ENCODE results near the gene DHRS1. TPM values are rescaled to one million over a fixed set of nuclear protein-coding genes. Genes with fewer than 3 reads are reported as not detected.
A peak's percentile ranks its signal among the peaks of the same experiment; 100 is the strongest.

DHRS1 gene
- total and polyA plus RNA-seq, 2 donors, result 10.2 to 59.6 TPM

DNA sequence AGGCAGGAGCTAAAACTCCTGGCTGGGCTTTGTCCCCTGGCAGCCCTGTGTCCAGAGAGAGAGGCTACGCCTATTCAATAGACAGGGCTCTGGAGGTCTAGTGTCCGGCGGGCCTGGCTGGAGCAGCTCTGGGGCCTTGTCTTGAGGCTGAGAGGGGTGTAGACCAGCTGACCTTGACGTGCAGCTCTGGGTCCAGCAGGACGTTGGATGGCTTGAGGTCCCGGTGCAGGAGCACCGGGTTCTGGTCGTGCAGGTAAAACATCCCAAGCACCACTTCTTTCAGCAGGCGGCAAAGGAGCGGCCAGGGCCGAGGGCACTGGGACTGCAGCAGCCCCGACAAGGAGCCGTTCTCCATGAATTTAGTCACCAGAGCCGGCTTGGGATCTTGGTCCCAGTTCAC, 39.3 kb upstream of the DHRS1 start:
- Histone ChIP-seq H3K27ac (ENCODE audit: low read depth in 1 of 2, low read length in 1 of 2) (no peak overlapping the region), H3K36me3 (ENCODE audit: control insufficient read depth in 2 of 2, insufficient read depth in 2 of 2, low read length in 1 of 2) (peaks cover 0 to 13% of the 10 kb centered on the region in 2 donors), H3K4me3 (ENCODE audit: low read length in 2 of 2) (peak overlapping the region; percentile 62 to 76), H3K27me3 (ENCODE audit: control insufficient read depth in 2 of 2, insufficient read depth in 1 of 2, low read length in 1 of 2) (peaks cover 32 to 75% of the 10 kb centered on the region in 2 donors), H3K9me3 (ENCODE audit: control insufficient read depth in 2 of 2, insufficient read depth in 1 of 2, low read length in 1 of 2) (peaks cover 0 to 8% of the 10 kb centered on the region in 2 donors), H3K4me1 (ENCODE audit: control insufficient read depth in 2 of 2, insufficient read depth in 2 of 2, low read length in 2 of 2) (peaks cover 9 to 29% of the 10 kb centered on the region in 2 donors)
- no peak for DNase-seq (ENCODE audit: low read depth in 6 of 9, low spot score in 9 of 9)
- 91% methylated on average over 14 of the region's 14 CpGs for WGBS

DNA sequence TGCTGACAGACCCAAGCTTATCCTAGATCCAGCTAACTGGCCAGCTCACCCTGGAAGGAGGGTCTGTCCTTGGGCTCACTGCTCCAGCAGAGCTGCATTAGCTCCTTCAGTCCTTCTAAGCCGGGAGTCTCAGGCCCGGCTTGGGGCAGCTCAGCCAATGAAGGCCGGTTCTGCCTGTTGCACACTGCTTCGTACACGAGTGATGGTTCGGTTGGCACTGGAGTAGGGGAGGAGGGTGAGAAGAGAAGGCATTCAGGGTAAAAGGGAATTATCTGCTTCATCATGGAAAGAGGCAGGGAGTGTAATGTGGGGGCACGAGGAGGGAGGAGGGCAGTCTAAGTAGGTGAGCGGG, 38.2 kb upstream of the DHRS1 start:
- H3K4me3 ChIP-seq (ENCODE audit: low read length in 2 of 2), result no peak overlapping the region
- peaks cover 11 to 37% of the 10 kb centered on the region in 2 donors for H3K4me1 ChIP-seq (ENCODE audit: control insufficient read depth in 2 of 2, insufficient read depth in 2 of 2, low read length in 2 of 2)
- H3K27ac ChIP-seq (ENCODE audit: low read depth in 1 of 2, low read length in 1 of 2), result no peak overlapping the region
- peaks cover 0 to 13% of the 10 kb centered on the region in 2 donors for H3K36me3 ChIP-seq (ENCODE audit: control insufficient read depth in 2 of 2, insufficient read depth in 2 of 2, low read length in 1 of 2)
- DNase-seq (ENCODE audit: low read depth in 6 of 9, low spot score in 9 of 9), result no peak
- peaks cover 0 to 8% of the 10 kb centered on the region in 2 donors for H3K9me3 ChIP-seq (ENCODE audit: control insufficient read depth in 2 of 2, insufficient read depth in 1 of 2, low read length in 1 of 2)
- H3K27me3 ChIP-seq (ENCODE audit: control insufficient read depth in 2 of 2, insufficient read depth in 1 of 2, low read length in 1 of 2), result peaks cover 41 to 84% of the 10 kb centered on the region in 2 donors
- 97% methylated on average over 8 of the region's 8 CpGs for WGBS

DNA sequence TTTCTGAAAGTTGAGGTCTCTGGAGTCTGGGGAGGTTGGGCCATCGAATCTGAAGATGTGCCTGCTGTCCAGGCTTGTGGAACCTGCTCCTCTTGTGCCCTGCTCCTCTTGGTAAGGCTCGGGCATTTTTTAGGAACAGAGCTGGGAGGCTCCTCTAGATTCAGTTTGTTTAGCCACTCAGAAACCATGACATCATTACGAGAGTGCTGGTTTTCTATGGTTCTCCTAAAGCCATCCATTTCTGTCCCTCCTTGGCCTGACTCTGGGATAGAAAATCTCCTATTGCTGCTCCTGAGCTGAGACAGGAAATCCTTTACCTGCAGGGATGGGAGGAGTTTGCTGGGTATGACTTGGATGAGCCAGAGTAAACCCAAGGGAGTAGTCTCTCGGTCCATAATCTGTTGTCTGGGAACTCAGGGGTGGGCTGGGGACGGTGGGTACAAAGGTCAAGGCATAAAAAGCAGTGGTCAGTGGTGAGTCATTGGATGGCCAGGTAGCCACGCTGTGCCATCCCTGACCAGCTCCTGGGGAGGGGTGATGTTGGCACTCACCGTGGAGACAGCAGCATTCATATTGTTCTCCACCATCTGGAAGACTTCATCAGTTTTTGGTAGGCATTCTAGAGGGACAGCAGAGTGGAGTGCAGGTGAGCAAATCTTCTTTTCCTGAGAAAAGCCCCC, 37.7 kb upstream of the DHRS1 start:
- Histone ChIP-seq H3K4me1 (ENCODE audit: control insufficient read depth in 2 of 2, insufficient read depth in 2 of 2, low read length in 2 of 2) (peaks cover 11 to 43% of the 10 kb centered on the region in 2 donors), H3K27ac (ENCODE audit: low read depth in 1 of 2, low read length in 1 of 2) (no peak overlapping the region), H3K9me3 (ENCODE audit: control insufficient read depth in 2 of 2, insufficient read depth in 1 of 2, low read length in 1 of 2) (peaks cover 0 to 8% of the 10 kb centered on the region in 2 donors), H3K4me3 (ENCODE audit: low read length in 2 of 2) (no peak overlapping the region), H3K36me3 (ENCODE audit: control insufficient read depth in 2 of 2, insufficient read depth in 2 of 2, low read length in 1 of 2) (peaks cover 0 to 13% of the 10 kb centered on the region in 2 donors), H3K27me3 (ENCODE audit: control insufficient read depth in 2 of 2, insufficient read depth in 1 of 2, low read length in 1 of 2) (peaks cover 46 to 87% of the 10 kb centered on the region in 2 donors)
- no peak for DNase-seq (ENCODE audit: low read depth in 6 of 9, low spot score in 9 of 9)
- 97% methylated on average over 7 of the region's 7 CpGs for WGBS

DNA sequence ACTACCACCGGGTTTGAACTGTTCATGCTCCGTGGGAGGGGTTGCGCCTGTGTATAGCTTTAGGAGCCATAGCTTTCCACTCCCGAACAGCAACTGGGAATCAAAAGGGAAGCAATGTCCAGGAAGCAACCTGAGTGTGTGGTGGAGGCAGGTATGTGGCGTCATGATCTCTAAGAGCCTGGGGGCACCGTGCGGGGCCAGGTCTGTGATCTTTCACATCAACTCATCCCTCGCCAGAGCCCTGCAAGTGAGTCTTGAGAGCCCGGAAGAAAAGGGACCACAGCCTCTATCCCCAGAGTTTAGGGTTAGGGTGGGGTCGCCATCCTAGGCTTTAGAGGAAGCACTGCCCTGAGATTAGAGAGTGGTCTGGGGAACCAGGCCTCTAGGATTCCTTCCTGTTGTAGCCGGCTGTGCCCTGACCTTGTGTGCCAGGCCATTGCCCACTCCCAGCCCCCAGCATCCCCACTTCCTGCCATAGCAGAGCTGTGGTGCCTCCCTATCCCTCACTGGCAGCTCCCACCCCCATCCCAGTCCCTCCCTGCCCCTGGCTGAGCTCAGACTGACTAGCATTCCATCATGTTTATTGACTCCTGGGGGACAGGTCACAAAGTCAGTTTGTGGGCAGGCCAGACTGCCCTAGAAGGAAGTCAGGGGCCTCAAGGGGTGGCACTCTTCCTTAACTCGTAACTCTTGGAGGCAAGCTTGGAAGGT, 36.0 kb upstream of the DHRS1 start:
- Histone ChIP-seq H3K9me3 (ENCODE audit: control insufficient read depth in 2 of 2, insufficient read depth in 1 of 2, low read length in 1 of 2) (peaks cover 0 to 8% of the 10 kb centered on the region in 2 donors), H3K36me3 (ENCODE audit: control insufficient read depth in 2 of 2, insufficient read depth in 2 of 2, low read length in 1 of 2) (peaks cover 0 to 13% of the 10 kb centered on the region in 2 donors), H3K4me3 (ENCODE audit: low read length in 2 of 2) (no peak overlapping the region), H3K4me1 (ENCODE audit: control insufficient read depth in 2 of 2, insufficient read depth in 2 of 2, low read length in 2 of 2) (peaks cover 15 to 50% of the 10 kb centered on the region in 2 donors), H3K27ac (ENCODE audit: low read depth in 1 of 2, low read length in 1 of 2) (no peak overlapping the region), H3K27me3 (ENCODE audit: control insufficient read depth in 2 of 2, insufficient read depth in 1 of 2, low read length in 1 of 2) (peaks cover 57 to 96% of the 10 kb centered on the region in 2 donors)
- DNase-seq (ENCODE audit: low read depth in 6 of 9, low spot score in 9 of 9), result no peak
- WGBS, result 82% methylated on average over 12 of the region's 12 CpGs

DNA sequence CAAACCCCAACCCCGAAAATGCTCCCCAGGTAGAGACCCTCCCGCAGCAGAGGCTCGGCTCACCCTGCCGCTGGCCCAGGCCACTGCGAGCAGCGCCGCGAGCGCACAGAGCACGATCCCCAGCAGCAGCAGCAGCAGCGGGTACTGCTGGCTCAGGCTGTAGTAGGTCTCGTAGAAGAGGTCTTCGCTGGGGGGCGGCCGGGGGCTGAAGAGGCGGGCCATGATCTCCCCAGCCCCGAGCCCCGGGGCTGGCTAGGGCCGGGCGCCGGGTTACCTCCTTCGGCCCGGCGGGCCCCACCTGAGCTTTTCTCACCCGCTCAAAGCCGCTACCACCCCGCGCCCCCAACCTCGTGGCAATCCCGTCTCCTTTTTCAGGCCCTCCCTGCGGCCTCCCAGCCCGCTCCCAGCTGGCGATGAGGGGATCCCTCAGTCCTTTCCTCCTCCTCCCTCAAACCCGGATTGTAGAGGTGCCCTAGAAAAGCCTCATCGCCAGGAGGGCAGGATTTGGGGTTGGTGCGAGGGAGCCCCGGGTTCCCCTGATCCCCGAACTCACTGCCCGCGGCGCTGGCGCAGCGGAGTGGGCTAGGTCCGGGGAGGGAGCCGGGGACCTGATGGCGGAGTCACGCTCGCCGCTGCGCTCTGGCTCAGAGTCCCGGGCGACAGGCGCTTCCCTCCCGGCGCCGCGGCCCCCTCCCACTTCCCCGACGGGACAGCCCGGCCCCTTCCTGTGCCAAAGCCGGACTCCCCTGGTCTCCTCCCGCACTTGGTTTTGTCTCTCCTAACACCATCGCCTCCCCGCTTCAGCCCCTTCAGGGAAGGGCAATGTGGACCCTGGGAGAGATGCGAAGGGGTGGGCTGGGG, 35.1 kb upstream of the DHRS1 start, which contains the start of gene ADCY4:
Gene ADCY4 (minus strand): TSS at position 641 of the 861 bp plus-strand sequence. CDS start 419 bp downstream, at position 222.
- Histone ChIP-seq H3K36me3 (ENCODE audit: control insufficient read depth in 2 of 2, insufficient read depth in 2 of 2, low read length in 1 of 2) (peaks cover 0 to 13% of the 10 kb centered on the region in 2 donors), H3K4me1 (ENCODE audit: control insufficient read depth in 2 of 2, insufficient read depth in 2 of 2, low read length in 2 of 2) (peaks cover 15 to 43% of the 10 kb centered on the region in 2 donors), H3K4me3 (ENCODE audit: low read length in 2 of 2) (peak within 1 kb of the TSS in 1 of 2 donors; percentile 23), H3K9me3 (ENCODE audit: control insufficient read depth in 2 of 2, insufficient read depth in 1 of 2, low read length in 1 of 2) (peaks cover 0 to 8% of the 10 kb centered on the region in 2 donors), H3K27ac (ENCODE audit: low read depth in 1 of 2, low read length in 1 of 2) (peak within 1 kb of the TSS in 1 of 2 donors; percentile 31), H3K27me3 (ENCODE audit: control insufficient read depth in 2 of 2, insufficient read depth in 1 of 2, low read length in 1 of 2) (peaks cover 61 to 99% of the 10 kb centered on the region in 2 donors)
- peak in 1 of 9 donors; percentile 35 for DNase-seq (ENCODE audit: low read depth in 6 of 9, low spot score in 9 of 9)
- WGBS, result 7% methylated on average over 65 of the region's 65 CpGs

DNA sequence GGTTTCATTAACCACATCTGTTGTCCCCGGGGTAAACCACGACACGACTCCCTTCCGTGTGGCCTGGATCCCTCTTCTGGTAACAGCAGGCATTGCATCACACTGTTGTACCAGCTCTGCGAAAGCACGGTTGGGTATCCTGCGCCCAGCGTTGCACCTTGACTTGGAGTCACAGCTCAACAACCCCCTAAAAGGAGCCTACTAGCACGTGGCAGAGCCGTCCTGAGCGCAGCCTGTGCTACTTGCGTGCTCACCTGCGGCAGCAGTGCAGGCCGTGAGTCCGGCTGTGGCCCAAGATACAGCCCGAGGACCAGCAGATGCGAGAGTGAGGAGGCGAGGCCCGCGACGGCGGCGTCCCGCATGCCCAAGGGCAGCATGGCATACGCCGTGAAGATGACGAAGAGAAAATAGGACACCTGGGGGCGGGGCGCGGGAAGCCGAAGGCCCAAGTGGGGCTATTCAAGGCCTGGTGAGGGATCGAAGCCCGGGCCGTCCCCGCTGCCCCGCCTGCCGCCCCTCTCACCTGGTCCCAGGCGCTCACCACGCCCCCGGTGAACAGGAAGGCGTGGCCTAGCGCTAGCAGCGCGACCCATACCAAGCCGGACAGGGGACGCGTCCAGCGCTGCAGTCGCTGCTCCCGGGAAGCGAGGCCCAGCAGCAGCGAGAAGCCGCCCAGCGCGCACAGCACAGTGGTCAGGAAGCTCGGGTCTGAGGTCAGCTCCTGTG, 32.9 kb upstream of the DHRS1 start:
- H3K27ac ChIP-seq (ENCODE audit: low read depth in 1 of 2, low read length in 1 of 2), result no peak overlapping the region
- 10% methylated on average over 56 of the region's 56 CpGs for WGBS
- H3K27me3 ChIP-seq (ENCODE audit: control insufficient read depth in 2 of 2, insufficient read depth in 1 of 2, low read length in 1 of 2), result peaks cover 61 to 81% of the 10 kb centered on the region in 2 donors
- peaks cover 0 to 8% of the 10 kb centered on the region in 2 donors for H3K9me3 ChIP-seq (ENCODE audit: control insufficient read depth in 2 of 2, insufficient read depth in 1 of 2, low read length in 1 of 2)
- H3K4me1 ChIP-seq (ENCODE audit: control insufficient read depth in 2 of 2, insufficient read depth in 2 of 2, low read length in 2 of 2), result peaks cover 11 to 42% of the 10 kb centered on the region in 2 donors
- peak; percentile 60 to 92 (median 78) for DNase-seq (ENCODE audit: low read depth in 6 of 9, low spot score in 9 of 9)
- peaks cover 0 to 12% of the 10 kb centered on the region in 2 donors for H3K36me3 ChIP-seq (ENCODE audit: control insufficient read depth in 2 of 2, insufficient read depth in 2 of 2, low read length in 1 of 2)
- peak overlapping the region in 1 of 2 donors; percentile 31 for H3K4me3 ChIP-seq (ENCODE audit: low read length in 2 of 2)

DNA sequence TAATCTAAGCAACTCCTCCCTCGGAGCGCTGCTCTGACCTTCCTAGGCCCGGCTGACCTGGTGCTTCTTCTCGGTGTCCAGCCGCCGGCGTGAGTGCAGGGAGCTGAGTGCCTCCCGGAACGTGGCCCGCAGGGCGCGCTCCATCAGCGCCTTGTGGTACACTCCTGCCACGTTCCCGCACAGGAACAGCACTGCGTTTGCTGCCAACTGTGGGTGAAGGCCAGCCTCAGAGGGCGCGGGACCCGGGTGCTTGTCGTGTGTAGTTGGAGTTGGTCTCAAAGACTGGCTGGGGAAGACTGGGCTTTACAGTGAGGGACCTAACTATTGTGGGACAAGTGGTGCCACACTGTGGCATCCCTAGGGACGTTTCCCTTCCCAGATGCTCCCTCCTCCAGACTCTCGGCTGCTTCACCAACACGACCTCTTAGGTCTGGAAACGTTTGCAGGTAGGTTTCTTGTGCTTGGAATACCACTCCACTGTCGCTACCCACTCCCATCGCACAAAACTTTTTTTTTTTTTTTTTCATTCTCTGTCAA, 32.2 kb upstream of the DHRS1 start:
- H3K27ac ChIP-seq (ENCODE audit: low read depth in 1 of 2, low read length in 1 of 2), result no peak overlapping the region
- 61% methylated on average over 26 of the region's 26 CpGs for WGBS
- no peak for DNase-seq (ENCODE audit: low read depth in 6 of 9, low spot score in 9 of 9)
- H3K36me3 ChIP-seq (ENCODE audit: control insufficient read depth in 2 of 2, insufficient read depth in 2 of 2, low read length in 1 of 2), result peaks cover 0 to 8% of the 10 kb centered on the region in 2 donors
- peaks cover 11 to 47% of the 10 kb centered on the region in 2 donors for H3K4me1 ChIP-seq (ENCODE audit: control insufficient read depth in 2 of 2, insufficient read depth in 2 of 2, low read length in 2 of 2)
- peaks cover 61 to 75% of the 10 kb centered on the region in 2 donors for H3K27me3 ChIP-seq (ENCODE audit: control insufficient read depth in 2 of 2, insufficient read depth in 1 of 2, low read length in 1 of 2)
- H3K4me3 ChIP-seq (ENCODE audit: low read length in 2 of 2), result no peak overlapping the region
- H3K9me3 ChIP-seq (ENCODE audit: control insufficient read depth in 2 of 2, insufficient read depth in 1 of 2, low read length in 1 of 2), result peaks cover 0 to 8% of the 10 kb centered on the region in 2 donors
